ENCODE measurements around the gene MNS1.

Gene MNS1

DNA sequence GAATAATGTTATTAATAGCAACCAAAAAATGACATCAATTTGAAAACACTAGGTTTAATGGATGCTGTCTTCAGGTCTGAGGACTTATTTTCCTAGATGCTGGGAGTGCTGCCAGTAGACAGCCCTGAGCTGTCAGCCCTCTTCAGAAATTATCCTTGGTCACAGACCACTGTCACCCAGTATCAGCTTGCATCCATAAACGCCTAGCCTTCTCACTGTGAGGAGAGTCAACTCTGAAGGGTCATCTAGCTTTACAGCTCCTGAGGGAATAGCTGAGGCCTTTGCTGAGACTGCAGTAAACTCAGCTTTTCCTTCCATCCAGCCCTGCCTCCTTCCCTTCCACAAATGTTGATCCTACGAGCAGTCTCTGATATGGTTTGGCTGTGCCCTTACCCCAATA is 19.4 kb upstream of the MNS1 start:
- no peak overlapping the region for H3K9ac ChIP-seq (ENCODE audit: low read length)

GRCh38 chr15:56475351-56475750 is 10.4 kb upstream of the MNS1 start:
- Histone ChIP-seq H3K9ac (ENCODE audit: low read length) (no peak overlapping the region), H2AFZ (ENCODE audit: low read length) (no peak overlapping the region), H3K36me3 (ENCODE audit: insufficient read depth, low read length) (no peaks in the 10 kb centered on the region; the same call in 1 of the 2 replicates), H3F3A (ENCODE audit: insufficient read depth, low read length) (no peaks in the 10 kb centered on the region), H3K4me2 (ENCODE audit: low read length) (no peak overlapping the region), H3K4me3 (ENCODE audit: low read depth, low read length, poor library complexity, severe bottlenecking) (no peak overlapping the region), H3K79me2 (ENCODE audit: insufficient read depth, low read length) (no peaks in the 10 kb centered on the region), H4K20me1 (ENCODE audit: insufficient read depth, low read length) (no peaks in the 10 kb centered on the region), H3K4me1 (ENCODE audit: insufficient read depth, low read length, severe bottlenecking) (no peaks in the 10 kb centered on the region), H3K27ac (ENCODE audit: low read depth, low read length, poor library complexity, severe bottlenecking) (no peak overlapping the region), H3K27me3 (ENCODE audit: insufficient read depth, low read length) (no peaks in the 10 kb centered on the region), H3K9me3 (ENCODE audit: low read length) (no peaks in the 10 kb centered on the region), H3K9me2 (ENCODE audit: low read depth, low read length) (no peaks in the 10 kb centered on the region)
- no peak for TF ChIP-seq EZH2 (IDR thresholded peaks at IDR 0.05; ENCODE audit: borderline replicate concordance, low read length)
- TF ChIP-seq CTCF (IDR thresholded peaks at IDR 0.05; ENCODE audit: low read length), result no peak

More for the DNA sequence above, 19.4 kb upstream of the MNS1 start:
- Histone ChIP-seq H3K4me1 (ENCODE audit: insufficient read depth, low read length, severe bottlenecking) (no peaks in the 10 kb centered on the region), H4K20me1 (ENCODE audit: insufficient read depth, low read length) (no peaks in the 10 kb centered on the region), H3F3A (ENCODE audit: insufficient read depth, low read length) (no peaks in the 10 kb centered on the region), H3K4me3 (ENCODE audit: low read depth, low read length, poor library complexity, severe bottlenecking) (no peak overlapping the region), H3K27me3 (ENCODE audit: insufficient read depth, low read length) (no peaks in the 10 kb centered on the region), H3K4me2 (ENCODE audit: low read length) (no peak overlapping the region), H3K9me2 (ENCODE audit: low read depth, low read length) (no peaks in the 10 kb centered on the region), H3K79me2 (ENCODE audit: insufficient read depth, low read length) (no peaks in the 10 kb centered on the region), H3K36me3 (ENCODE audit: insufficient read depth, low read length) (no peaks in the 10 kb centered on the region), H3K9me3 (ENCODE audit: low read length) (peaks cover 10% of the 10 kb centered on the region), H2AFZ (ENCODE audit: low read length) (no peak overlapping the region), H3K27ac (ENCODE audit: low read depth, low read length, poor library complexity, severe bottlenecking) (no peak overlapping the region)
- no peak for TF ChIP-seq CTCF (IDR thresholded peaks at IDR 0.05; ENCODE audit: low read length)
- no peak for TF ChIP-seq EZH2 (IDR thresholded peaks at IDR 0.05; ENCODE audit: borderline replicate concordance, low read length)

GRCh38 chr15:56473017-56473416 is 8.1 kb upstream of the MNS1 start:
- no peak overlapping the region for H2AFZ ChIP-seq (ENCODE audit: low read length)
- H3K4me1 ChIP-seq (ENCODE audit: insufficient read depth, low read length, severe bottlenecking), result peaks cover 9% of the 10 kb centered on the region
- H3K79me2 ChIP-seq (ENCODE audit: insufficient read depth, low read length), result no peaks in the 10 kb centered on the region
- no peaks in the 10 kb centered on the region; the same call in 1 of the 2 replicates for H3K36me3 ChIP-seq (ENCODE audit: insufficient read depth, low read length)
- H3K9me3 ChIP-seq (ENCODE audit: low read length), result no peaks in the 10 kb centered on the region
- no peaks in the 10 kb centered on the region for H3K27me3 ChIP-seq (ENCODE audit: insufficient read depth, low read length)
- no peak overlapping the region for H3K4me3 ChIP-seq (ENCODE audit: low read depth, low read length, poor library complexity, severe bottlenecking)
- no peaks in the 10 kb centered on the region for H4K20me1 ChIP-seq (ENCODE audit: insufficient read depth, low read length)
- no peak overlapping the region for H3K27ac ChIP-seq (ENCODE audit: low read depth, low read length, poor library complexity, severe bottlenecking)
- no peaks in the 10 kb centered on the region for H3K9me2 ChIP-seq (ENCODE audit: low read depth, low read length)
- TF ChIP-seq CTCF (IDR thresholded peaks at IDR 0.05; ENCODE audit: low read length) (no peak), EZH2 (IDR thresholded peaks at IDR 0.05; ENCODE audit: borderline replicate concordance, low read length) (no peak)
- H3K4me2 ChIP-seq (ENCODE audit: low read length), result no peak overlapping the region
- H3F3A ChIP-seq (ENCODE audit: insufficient read depth, low read length), result no peaks in the 10 kb centered on the region
- H3K9ac ChIP-seq (ENCODE audit: low read length), result no peak overlapping the region
